H1 (cell line): Measurements from ENCODE around the gene DUSP2. TPM values are rescaled to one million over a fixed set of nuclear protein-coding genes. Genes with fewer than 3 reads are reported as not detected.

Experiments used
- CTCF ChIA-PET: fragments of 300-600 bp; sonication (Branson Sonifier 250); formaldehyde crosslinking; loops from one replicate; lab custom pipeline; 2021; ENCODE audit not compliant: partially characterized antibody; lab: Charles Lee
- POLR2A ChIA-PET: fragments of 300-600 bp; sonication (Branson Sonifier 250); formaldehyde crosslinking; loops from one replicate; lab custom pipeline; 2021; ENCODE audit warnings: inconsistent platforms; ENCODE audit not compliant: partially characterized antibody; lab: Charles Lee
- DNase-seq, 2 experiments: peaks; one replicate each; pipeline versions ENCODE4 v3.0.0 to v3.0.0-alpha.2; 2010 to 2022; ENCODE audit warnings: low spot score in 2 of 2, low read depth in 1 of 2, mixed read lengths in 1 of 2
- FAIRE-seq: peaks from 2 replicates; lab custom pipeline; 2011; peaks lifted over from hg19 to GRCh38; lab: Jason Lieb, UNC
- H2AFZ ChIP-seq: 2 replicates; pipeline ENCODE4 v1.8.1; 2012; ENCODE audit warnings: low read length, inconsistent platforms
- H2AK5ac ChIP-seq: 2 replicates; pipeline ENCODE4 v1.6.1; 2013; ENCODE audit warnings: low read depth, low read length
- H2BK120ac ChIP-seq: replicated peaks from 2 replicates; pipeline ENCODE3; 2013; ENCODE audit warnings: low read depth, low read length, inconsistent platforms
- H2BK12ac ChIP-seq: 2 replicates; pipeline ENCODE4 v1.6.1; 2013; ENCODE audit warnings: low read depth, low read length
- H2BK15ac ChIP-seq: 2 replicates; pipeline ENCODE4 v1.6.1; 2013; ENCODE audit warnings: low read length
- H2BK20ac ChIP-seq: 2 replicates; pipeline ENCODE4 v1.6.1; 2013; ENCODE audit warnings: low read length
- H2BK5ac ChIP-seq: 2 replicates; pipeline ENCODE4 v1.6.1; 2013; ENCODE audit warnings: low read depth, low read length
- H3K14ac ChIP-seq: 2 replicates; pipeline ENCODE4 v1.6.1; 2013; ENCODE audit warnings: inconsistent platforms; ENCODE audit not compliant: insufficient read length
- H3K18ac ChIP-seq: 2 replicates; pipeline ENCODE4 v1.6.1; 2013; ENCODE audit warnings: low read length; ENCODE audit errors: extremely low read depth
- H3K23ac ChIP-seq: 2 replicates; pipeline ENCODE4 v1.6.1; 2013; ENCODE audit warnings: inconsistent platforms; ENCODE audit not compliant: insufficient read length
- H3K23me2 ChIP-seq: 2 replicates; pipeline ENCODE4 v1.6.1; 2013; ENCODE audit warnings: low read depth, low read length
- H3K27ac ChIP-seq: 2 replicates; pipeline ENCODE4 v1.6.1; 2011; ENCODE audit warnings: low read depth, low read length, inconsistent platforms
- H3K27me3 ChIP-seq, 4 experiments: replicated peaks in 1 of 4; 1 replicate in 1 of 4; 2 replicates in 3 of 4; pipeline versions ENCODE4 v1.6.1 to v1.8.1; 2011 to 2013; ENCODE audit warnings: low read length in 3 of 4, mild to moderate bottlenecking in 3 of 4, inconsistent platforms in 2 of 4, mixed read lengths in 2 of 4, moderate library complexity in 1 of 4; ENCODE audit not compliant: control insufficient read depth in 3 of 4, insufficient read depth in 3 of 4; ENCODE audit errors: extremely low read depth in 1 of 4
- H3K36me3 ChIP-seq, 4 experiments: 2 replicates each; pipeline versions ENCODE4 v1.6.1 to v1.8.1; 2011 to 2013; ENCODE audit warnings: mild to moderate bottlenecking in 4 of 4, low read length in 3 of 4, moderate library complexity in 2 of 4, control low read depth in 1 of 4, inconsistent platforms in 1 of 4; ENCODE audit not compliant: insufficient read depth in 4 of 4, control insufficient read depth in 2 of 4
- H3K4ac ChIP-seq: replicated peaks from 2 replicates; pipeline ENCODE3; 2013; ENCODE audit warnings: low read length, low read depth, mixed read lengths, inconsistent platforms; ENCODE audit not compliant: insufficient read length
- H3K4me1 ChIP-seq, 4 experiments: replicated peaks in 1 of 4; 1 replicate in 1 of 4; 2 replicates in 3 of 4; pipeline versions ENCODE4 v1.6.1 to v1.8.1; 2011 to 2013; ENCODE audit warnings: low read length in 3 of 4, inconsistent platforms in 2 of 4, mixed read lengths in 1 of 4; ENCODE audit not compliant: insufficient read depth in 4 of 4, control insufficient read depth in 3 of 4
- H3K4me2 ChIP-seq, 2 experiments: 2 replicates each; pipeline versions ENCODE4 v1.6.1 to v1.8.1; 2011 to 2013; ENCODE audit warnings: low read depth in 2 of 2, low read length in 2 of 2, control low read depth in 1 of 2, inconsistent platforms in 1 of 2, mild to moderate bottlenecking in 1 of 2; ENCODE audit not compliant: insufficient read depth in 1 of 2
- H3K4me3 ChIP-seq, 4 experiments: fragments of 200-600, 300-600 bp in 1 of 4; sonication (generic), shearing (Covaris generic), sonication (Bioruptor Twin) in 1 of 4; 2 replicates each; pipeline versions ENCODE4 v1.5.1 to v1.8.1; 2011 to 2016; ENCODE audit warnings: low read length in 4 of 4, low read depth in 3 of 4, control low read depth in 2 of 4, inconsistent platforms in 2 of 4, mild to moderate bottlenecking in 2 of 4, mixed read lengths in 1 of 4, moderate library complexity in 1 of 4; ENCODE audit not compliant: insufficient read depth in 2 of 4; ENCODE audit errors: extremely low read depth in 1 of 4
- H3K56ac ChIP-seq: replicated peaks from 2 replicates; pipeline ENCODE3; 2013; ENCODE audit warnings: low read depth, mild to moderate bottlenecking, mixed read lengths, low read length, inconsistent platforms; ENCODE audit not compliant: insufficient read length
- H3K79me1 ChIP-seq: 2 replicates; pipeline ENCODE4 v1.6.1; 2013; ENCODE audit warnings: low read depth, low read length, control low read depth
- H3K79me2 ChIP-seq, 2 experiments: 2 replicates each; pipeline versions ENCODE4 v1.6.1 to v1.8.1; 2012 to 2013; ENCODE audit warnings: low read length in 2 of 2, mild to moderate bottlenecking in 2 of 2, inconsistent platforms in 1 of 2; ENCODE audit not compliant: insufficient read depth in 2 of 2, control insufficient read depth in 1 of 2
- H3K9ac ChIP-seq, 4 experiments: replicated peaks in 1 of 4; 1 replicate in 1 of 4; 2 replicates in 3 of 4; pipeline versions ENCODE4 v1.6.1 to v1.8.1; 2011 to 2013; ENCODE audit warnings: low read depth in 3 of 4, low read length in 3 of 4, control low read depth in 2 of 4, mild to moderate bottlenecking in 2 of 4, moderate library complexity in 2 of 4, inconsistent platforms in 1 of 4; ENCODE audit errors: extremely low read depth in 1 of 4
- H3K9me3 ChIP-seq, 2 experiments: 2 replicates each; pipeline versions ENCODE4 v1.6.1 to v1.8.1; 2012 to 2013; ENCODE audit warnings: mild to moderate bottlenecking in 2 of 2, moderate library complexity in 2 of 2, control low read depth in 1 of 2, inconsistent platforms in 1 of 2, low read depth in 1 of 2, low read length in 1 of 2, mixed read lengths in 1 of 2; ENCODE audit not compliant: insufficient read depth in 2 of 2
- H4K20me1 ChIP-seq, 2 experiments: replicated peaks in 1 of 2; 2 replicates each; pipeline versions ENCODE3 to v1.8.1; 2011 to 2013; ENCODE audit warnings: inconsistent platforms in 2 of 2, low read length in 2 of 2, mild to moderate bottlenecking in 1 of 2; ENCODE audit not compliant: insufficient read depth in 2 of 2, control insufficient read depth in 1 of 2
- H4K5ac ChIP-seq: 2 replicates; pipeline ENCODE4 v1.6.1; 2013; ENCODE audit warnings: low read length, low read depth, mixed read lengths, inconsistent platforms; ENCODE audit not compliant: insufficient read length
- H4K8ac ChIP-seq: 2 replicates; pipeline ENCODE4 v1.8.0; 2013; ENCODE audit warnings: mild to moderate bottlenecking, moderate library complexity, low read length, inconsistent platforms; ENCODE audit not compliant: insufficient read depth; ENCODE audit errors: extremely low read depth
- H4K91ac ChIP-seq: replicated peaks from 2 replicates; pipeline ENCODE3; 2013; ENCODE audit warnings: low read length, mixed read lengths, inconsistent platforms; ENCODE audit not compliant: insufficient read length
- EGR1 ChIP-seq: IDR thresholded peaks from 2 replicates; pipeline ENCODE4 v1.6.1; 2011; ENCODE audit warnings: low read depth, low read length, borderline replicate concordance
- RAD21 ChIP-seq, 2 experiments: IDR thresholded peaks in 1 of 2; conservative IDR thresholded peaks in 1 of 2; 2 replicates each; pipeline ENCODE4 v1.6.1; 2011; ENCODE audit warnings: low read depth in 2 of 2, low read length in 2 of 2, improper control_type of control experiment in 1 of 2, inconsistent platforms in 1 of 2, mild to moderate bottlenecking in 1 of 2, moderate library complexity in 1 of 2
- WGBS, 2 experiments: shearing (Covaris generic) in 1 of 2; methylation state at CpG; one replicate each; pipeline versions ENCODE4 v1.1.6 to v1.1.7; 2013 to 2015; ENCODE audit warnings: low lambda C conversion rate in 2 of 2, mixed read lengths in 2 of 2, inconsistent platforms in 1 of 2, low coverage in 1 of 2, missing lambda C conversion rate in 1 of 2; ENCODE audit not compliant: insufficient replicate concordance in 2 of 2, insufficient coverage in 1 of 2, insufficient read length in 1 of 2; ENCODE audit errors: extremely low coverage in 1 of 2, missing lambda C conversion rate in 1 of 2; 5-methylcytosine and 5-hydroxymethylcytosine counted together
- polyA plus RNA-seq, 7 experiments: library from polyadenylated mRNA; depleted of rRNA in 3 of 7; stranded (reverse) in 5 of 7; unstranded in 2 of 7; fragments of >200 nt in 5 of 7; fragments of 200-250 nt in 2 of 7; gene quantifications; 1 replicate in 5 of 7; 2 replicates in 1 of 7; 4 replicates in 1 of 7; pipeline versions ENCODE4 v1.2.1 to v1.2.3, GENCODE V29; 2011 to 2013; ENCODE audit warnings: missing spikeins in 2 of 7, mixed read lengths in 2 of 7
- total RNA-seq: library from RNA; stranded (reverse); fragmentation: NEBNext Ultra II Directional; extraction: Animal tissue kit (Norgen Biotek cat#: 25700); gene quantifications from 2 replicates; pipeline ENCODE4 v1.2.1, GENCODE V29; 2021
- TF ChIP-seq, protein P1 (sequence below): IDR thresholded peaks from 2 replicates; pipeline ENCODE4 v1.6.1; 2011; ENCODE audit warnings: low read depth, mild to moderate bottlenecking, low read length; ENCODE audit not compliant: insufficient read depth

The DUSP2 gene
- total and polyA plus RNA-seq, 2 of the 8 experiments (the other 6 are each of a cell fraction or from before 2014, with no cell fraction given), result 10.1 to 10.4 TPM

GRCh38 chr2:96097951-96098823 is 47.1 kb downstream of the DUSP2 start:
- CTCF ChIA-PET, result interaction anchor here (0.6 to 4.1 kb wide), 8 partner anchors 13 to 164 kb away, joined by 3 to 18 read pairs (median 3); partner anchors contain the start of gene ASTL
- Histone ChIP-seq H3K18ac (no peak overlapping the region), H2AFZ (no peak overlapping the region), H3K9me3 (no peaks in the 10 kb centered on the region), H2AK5ac (no peak overlapping the region), H3K4me3 (no peak overlapping the region), H3K4me1 (peaks cover 0 to 7% (median 3%) of the 10 kb centered on the region in 4 experiments; a peak in 4 of 7 replicates), H3K27ac (no peak overlapping the region), H4K8ac (no peak overlapping the region), H2BK5ac (no peak overlapping the region), H3K23me2 (no peaks in the 10 kb centered on the region; the same call in 1 of the 2 replicates), H3K9ac (no peak overlapping the region), H3K36me3 (no peaks in the 10 kb centered on the region), H3K23ac (no peak overlapping the region), H2BK20ac (no peak overlapping the region), H4K20me1 (no peaks in the 10 kb centered on the region), H3K27me3 (no peaks in the 10 kb centered on the region), H3K56ac (no peak overlapping the region), H2BK15ac (no peak overlapping the region), H3K4me2 (no peak overlapping the region), H3K79me2 (no peaks in the 10 kb centered on the region), H3K79me1 (no peaks in the 10 kb centered on the region), H2BK120ac (no peak overlapping the region), H3K14ac (no peak overlapping the region), H4K91ac (no peak overlapping the region), H3K4ac (no peak overlapping the region), H4K5ac (no peak overlapping the region), H2BK12ac (0 out of 2 replicates have a peak overlapping the region, but pooled peaks have one; percentile 84)
- 86% methylated on average over 7 of the region's 7 CpGs; no CpG with 5 or more reads in 1 of the 2 experiments for WGBS, 2 experiments
- no peak for FAIRE-seq
- DNase-seq, result peak in 1 of 2 experiments; percentile 41
- TF ChIP-seq EGR1, result no peak
- TF ChIP-seq RAD21 (IDR thresholded peaks at IDR 0.05 in 1 of 2, conservative IDR thresholded peaks at IDR 0.05 in 1 of 2; ENCODE audit: low read depth in 2 of 2, low read length in 2 of 2), result peak in 1 of 2 experiments; percentile 21; a peak in 1 of 4 replicates
- TF ChIP-seq, protein P1, sequence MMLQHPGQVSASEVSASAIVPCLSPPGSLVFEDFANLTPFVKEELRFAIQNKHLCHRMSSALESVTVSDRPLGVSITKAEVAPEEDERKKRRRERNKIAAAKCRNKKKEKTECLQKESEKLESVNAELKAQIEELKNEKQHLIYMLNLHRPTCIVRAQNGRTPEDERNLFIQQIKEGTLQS, result no peak
- POLR2A ChIA-PET, result interaction anchor here (0.7 to 1.3 kb wide), 3 partner anchors 10 to 33 kb away, joined by 3 to 9 read pairs (median 3); no protein-coding TSS in a partner anchor
